H9 (cell line): Measurements from ENCODE around the gene LRP1B. TPM values are rescaled to one million over a fixed set of nuclear protein-coding genes. Genes with fewer than 3 reads are reported as not detected.

ENCODE experiments used
- DNase-seq: peaks from one replicate; pipeline ENCODE4 v3.0.0-alpha.2; 2017
- H2AFZ ChIP-seq: one replicate; pipeline ENCODE4 v1.6.1; 2013; ENCODE audit warnings: mild to moderate bottlenecking, low read length, control low read depth, moderate library complexity
- H2AK5ac ChIP-seq: 2 replicates; pipeline ENCODE4 v1.6.1; 2013; ENCODE audit warnings: low read length, control low read depth, mixed read lengths; ENCODE audit not compliant: insufficient read length
- H2BK120ac ChIP-seq: one replicate; pipeline ENCODE4 v1.6.1; 2013; ENCODE audit warnings: low read depth, mild to moderate bottlenecking, low read length, control low read depth, inconsistent platforms; ENCODE audit not compliant: poor library complexity, severe bottlenecking
- H2BK12ac ChIP-seq: 2 replicates; pipeline ENCODE4 v1.6.1; 2013; ENCODE audit warnings: low read length, control low read depth, mixed read lengths, low read depth; ENCODE audit not compliant: insufficient read length
- H2BK15ac ChIP-seq: 2 replicates; pipeline ENCODE4 v1.6.1; 2013; ENCODE audit warnings: low read depth, low read length, control low read depth
- H2BK20ac ChIP-seq: one replicate; pipeline ENCODE4 v1.6.1; 2013; ENCODE audit warnings: low read depth, mild to moderate bottlenecking, low read length, control low read depth, inconsistent platforms; ENCODE audit not compliant: poor library complexity, severe bottlenecking
- H2BK5ac ChIP-seq: 2 replicates; pipeline ENCODE4 v1.6.1; 2013; ENCODE audit warnings: low read length, control low read depth, mixed read lengths; ENCODE audit not compliant: insufficient read length
- H3K14ac ChIP-seq: 2 replicates; pipeline ENCODE4 v1.6.1; 2013; ENCODE audit warnings: low read length, control low read depth; ENCODE audit not compliant: insufficient read depth
- H3K18ac ChIP-seq: 2 replicates; pipeline ENCODE4 v1.6.1; 2013; ENCODE audit warnings: low read depth, mild to moderate bottlenecking, mixed read lengths, low read length, control low read depth; ENCODE audit not compliant: insufficient read length
- H3K23ac ChIP-seq: 2 replicates; pipeline ENCODE4 v1.6.1; 2013; ENCODE audit warnings: low read length, control low read depth, mixed read lengths, low read depth; ENCODE audit not compliant: insufficient read length
- H3K23me2 ChIP-seq: 2 replicates; pipeline ENCODE4 v1.6.1; 2013; ENCODE audit warnings: low read depth, mild to moderate bottlenecking, mixed read lengths, low read length, control low read depth; ENCODE audit not compliant: insufficient read length, poor library complexity, severe bottlenecking
- H3K27ac ChIP-seq: 2 replicates; pipeline ENCODE4 v1.5.1; 2013; ENCODE audit warnings: low read length, control low read depth, mixed read lengths, low read depth; ENCODE audit not compliant: insufficient read length
- H3K27me3 ChIP-seq: 2 replicates; pipeline ENCODE4 v1.6.1; 2013; ENCODE audit warnings: low read length, control low read depth, inconsistent platforms; ENCODE audit not compliant: insufficient read depth
- H3K4ac ChIP-seq: 2 replicates; pipeline ENCODE4 v1.6.1; 2013; ENCODE audit warnings: low read depth, mild to moderate bottlenecking, control low read depth, inconsistent platforms, low read length, moderate library complexity
- H3K4me1 ChIP-seq: 2 replicates; pipeline ENCODE4 v1.6.1; 2013; ENCODE audit warnings: low read length, control low read depth, inconsistent platforms; ENCODE audit not compliant: insufficient read depth
- H3K4me2 ChIP-seq: 2 replicates; pipeline ENCODE4 v1.6.1; 2013; ENCODE audit warnings: low read length, control low read depth, mixed read lengths; ENCODE audit not compliant: insufficient read length, insufficient read depth
- H3K56ac ChIP-seq: 2 replicates; pipeline ENCODE4 v1.6.1; 2013; ENCODE audit warnings: low read depth, mild to moderate bottlenecking, mixed read lengths, low read length, control low read depth; ENCODE audit not compliant: insufficient read length
- H3K79me1 ChIP-seq: 2 replicates; pipeline ENCODE4 v1.6.1; 2013; ENCODE audit warnings: low read depth, mild to moderate bottlenecking, moderate library complexity, low read length, control low read depth, inconsistent platforms; ENCODE audit not compliant: insufficient read depth, poor library complexity, severe bottlenecking
- H3K79me2 ChIP-seq: 2 replicates; pipeline ENCODE4 v1.6.1; 2013; ENCODE audit warnings: low read length, control low read depth, inconsistent platforms; ENCODE audit not compliant: insufficient read depth
- H3K9ac ChIP-seq: 2 replicates; pipeline ENCODE4 v1.6.1; 2013; ENCODE audit warnings: low read length, control low read depth, mixed read lengths; ENCODE audit not compliant: insufficient read length; ENCODE audit errors: extremely low read depth
- H3K9me3 ChIP-seq: one replicate; pipeline ENCODE4 v1.6.1; 2013; ENCODE audit warnings: low read depth, low read length, inconsistent platforms; ENCODE audit not compliant: control insufficient read depth
- H3T11ph ChIP-seq: one replicate; pipeline ENCODE4 v1.6.1; 2013; ENCODE audit warnings: mild to moderate bottlenecking, low read length, control low read depth, inconsistent platforms
- H4K20me1 ChIP-seq: one replicate; pipeline ENCODE4 v1.6.1; 2013; ENCODE audit not compliant: control insufficient read depth, insufficient read length, insufficient read depth
- H4K5ac ChIP-seq: 2 replicates; pipeline ENCODE4 v1.6.1; 2013; ENCODE audit warnings: low read depth, mild to moderate bottlenecking, mixed read lengths, low read length, control low read depth; ENCODE audit not compliant: insufficient read length
- H4K8ac ChIP-seq: replicated peaks from 2 replicates; pipeline ENCODE4 v1.6.1; 2013; ENCODE audit warnings: low read length, control low read depth, mixed read lengths, low read depth; ENCODE audit not compliant: insufficient read length
- H4K91ac ChIP-seq: 2 replicates; pipeline ENCODE4 v1.6.1; 2013; ENCODE audit warnings: low read depth, mild to moderate bottlenecking, moderate library complexity, mixed read lengths, low read length, control low read depth; ENCODE audit not compliant: insufficient read length
- H3K27ac Mint-ChIP-seq, 3 experiments: 2 replicates in 2 of 3; 3 replicates in 1 of 3; pipeline ENCODE4 v1.8.0; 2020 to 2021; ENCODE audit warnings: mixed read lengths in 3 of 3, mild to moderate bottlenecking in 1 of 3, moderate library complexity in 1 of 3
- H3K27me3 Mint-ChIP-seq: 2 replicates; pipeline ENCODE4 v1.8.0; 2021; ENCODE audit warnings: low read depth, mild to moderate bottlenecking, moderate library complexity, mixed read lengths
- H3K36me3 Mint-ChIP-seq, 3 experiments: 2 replicates in 2 of 3; 3 replicates in 1 of 3; pipeline ENCODE4 v1.8.0; 2020 to 2021; ENCODE audit warnings: low read depth in 3 of 3, mixed read lengths in 3 of 3; ENCODE audit not compliant: insufficient read depth in 1 of 3
- H3K4me1 Mint-ChIP-seq, 2 experiments: 2 replicates each; pipeline ENCODE4 v1.8.0; 2020; ENCODE audit warnings: mixed read lengths in 2 of 2
- H3K4me3 Mint-ChIP-seq, 2 experiments: 2 replicates in 1 of 2; 3 replicates in 1 of 2; pipeline ENCODE4 v1.8.0; 2020 to 2021; ENCODE audit warnings: mild to moderate bottlenecking in 2 of 2, mixed read lengths in 2 of 2, moderate library complexity in 1 of 2
- H3K9me3 Mint-ChIP-seq, 2 experiments: 2 replicates in 1 of 2; 3 replicates in 1 of 2; pipeline ENCODE4 v1.8.0; 2020; ENCODE audit warnings: mild to moderate bottlenecking in 2 of 2, mixed read lengths in 2 of 2, moderate library complexity in 1 of 2
- WGBS: extraction: QIAGEN DNeasy Blood & Tissue Kit; methylation state at CpG from one replicate; pipeline ENCODE4 v1.1.7; 2013; ENCODE audit warnings: missing lambda C conversion rate, low lambda C conversion rate, mixed read lengths; ENCODE audit not compliant: insufficient read length; ENCODE audit errors: extremely low coverage; 5-methylcytosine and 5-hydroxymethylcytosine counted together
- total RNA-seq: library from RNA; stranded (reverse); gene quantifications from 2 replicates; pipeline ENCODE4 v1.2.1, GENCODE V29; 2021
- TF ChIP-seq, protein P1 (sequence below): fragments of 200-600 bp; sonication (generic); conservative IDR thresholded peaks from 3 replicates; pipeline ENCODE4 v1.8.0; 2021; ENCODE audit warnings: antibody characterized with exemption, mild to moderate bottlenecking

Gene LRP1B
- total RNA-seq, 1 experiment from 2014 or later, result not detected

DNA sequence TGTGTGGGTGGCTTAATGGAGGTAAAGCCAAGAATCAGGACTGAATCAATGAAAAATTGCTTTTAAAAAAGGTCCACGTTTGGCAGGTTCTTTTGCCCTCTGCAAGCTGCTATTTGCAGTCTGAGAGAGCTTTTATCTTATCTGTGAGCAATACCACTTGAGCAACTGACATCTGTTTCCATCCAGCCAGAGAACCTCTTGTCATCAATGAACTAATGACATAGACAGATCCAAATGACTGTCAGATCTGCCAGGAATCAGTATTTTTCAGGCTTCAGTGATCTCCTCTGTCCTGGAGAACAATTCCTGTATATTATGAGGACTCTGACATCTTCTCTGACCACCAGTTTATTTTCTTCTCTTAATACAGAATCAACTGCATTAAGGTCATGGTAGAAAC is 608.1 kb downstream of the LRP1B start:
- no peak overlapping the region for H3K18ac ChIP-seq
- H4K20me1 ChIP-seq, result no peaks in the 10 kb centered on the region
- H3K27me3 ChIP-seq, result no peaks in the 10 kb centered on the region
- H3K79me2 ChIP-seq, result no peaks in the 10 kb centered on the region
- H3K27ac ChIP-seq, result no peak overlapping the region
- H3K9ac ChIP-seq, result no peak overlapping the region
- H3T11ph ChIP-seq, result no peak overlapping the region
- no peaks in the 10 kb centered on the region for H3K79me1 ChIP-seq
- Mint-ChIP-seq H3K9me3 (no peaks in the 10 kb centered on the region), H3K4me1 (peaks cover 0 to 10% of the 10 kb centered on the region in 2 experiments; a peak in 2 of 4 replicates), H3K36me3 (no peaks in the 10 kb centered on the region), H3K27me3 (no peaks in the 10 kb centered on the region), H3K27ac (no peak overlapping the region), H3K4me3 (no peak overlapping the region)
- no peak overlapping the region for H2BK5ac ChIP-seq
- DNase-seq, result no peak
- no CpG with 5 or more reads among the region's 1 CpG for WGBS
- H4K5ac ChIP-seq, result no peak overlapping the region
- H3K14ac ChIP-seq, result no peak overlapping the region
- H3K56ac ChIP-seq, result no peak overlapping the region
- no peaks in the 10 kb centered on the region for H3K23me2 ChIP-seq
- no peak overlapping the region for H2AK5ac ChIP-seq
- no peak overlapping the region for H4K91ac ChIP-seq
- no peak overlapping the region for H2AFZ ChIP-seq
- no peak overlapping the region for H4K8ac ChIP-seq
- peaks cover 2% of the 10 kb centered on the region; the same call in 1 of the 2 replicates for H3K4me1 ChIP-seq
- H3K23ac ChIP-seq, result no peak overlapping the region
- H3K4ac ChIP-seq, result no peak overlapping the region
- no peak overlapping the region for H2BK120ac ChIP-seq
- H2BK15ac ChIP-seq, result no peak overlapping the region
- no peak overlapping the region for H2BK20ac ChIP-seq
- no peak overlapping the region for H2BK12ac ChIP-seq
- H3K9me3 ChIP-seq, result no peaks in the 10 kb centered on the region
- TF ChIP-seq, protein P1, sequence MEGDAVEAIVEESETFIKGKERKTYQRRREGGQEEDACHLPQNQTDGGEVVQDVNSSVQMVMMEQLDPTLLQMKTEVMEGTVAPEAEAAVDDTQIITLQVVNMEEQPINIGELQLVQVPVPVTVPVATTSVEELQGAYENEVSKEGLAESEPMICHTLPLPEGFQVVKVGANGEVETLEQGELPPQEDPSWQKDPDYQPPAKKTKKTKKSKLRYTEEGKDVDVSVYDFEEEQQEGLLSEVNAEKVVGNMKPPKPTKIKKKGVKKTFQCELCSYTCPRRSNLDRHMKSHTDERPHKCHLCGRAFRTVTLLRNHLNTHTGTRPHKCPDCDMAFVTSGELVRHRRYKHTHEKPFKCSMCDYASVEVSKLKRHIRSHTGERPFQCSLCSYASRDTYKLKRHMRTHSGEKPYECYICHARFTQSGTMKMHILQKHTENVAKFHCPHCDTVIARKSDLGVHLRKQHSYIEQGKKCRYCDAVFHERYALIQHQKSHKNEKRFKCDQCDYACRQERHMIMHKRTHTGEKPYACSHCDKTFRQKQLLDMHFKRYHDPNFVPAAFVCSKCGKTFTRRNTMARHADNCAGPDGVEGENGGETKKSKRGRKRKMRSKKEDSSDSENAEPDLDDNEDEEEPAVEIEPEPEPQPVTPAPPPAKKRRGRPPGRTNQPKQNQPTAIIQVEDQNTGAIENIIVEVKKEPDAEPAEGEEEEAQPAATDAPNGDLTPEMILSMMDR, result no peak
- no peak overlapping the region for H3K4me2 ChIP-seq
